Panc1 (cell line): ENCODE results near the gene CACNA1C. TPM values are rescaled to one million over a fixed set of nuclear protein-coding genes. Genes with fewer than 3 reads are reported as not detected.

Experiments
- ATAC-seq: fragments of 200-7000 bp; cut with Tn5 transposase; 2 replicates; pipeline ENCODE4 v1.9.1; 2020; ENCODE audit warnings: mild to moderate bottlenecking, moderate library complexity
- BruUV-seq: library from RNA; stranded (reverse); fragments of 400-500 nt; replicated peaks from 2 replicates; lab custom pipeline; 2021; lab: Mats Ljungman, UMichigan
- CTCF ChIA-PET: fragments of 300-600 bp; sonication (Branson Sonifier 250); formaldehyde crosslinking; loops from one replicate; lab custom pipeline; 2022; ENCODE audit warnings: antibody characterized with exemption; lab: Charles Lee
- POLR2A ChIA-PET: fragments of 300-600 bp; sonication (Branson Sonifier 250); formaldehyde crosslinking; loops from one replicate; lab custom pipeline; 2022; ENCODE audit warnings: antibody characterized with exemption; lab: Charles Lee
- DNase-seq: peaks from one replicate; pipeline ENCODE4 v3.0.0-alpha.2; 2010; ENCODE audit warnings: low read depth, low spot score
- H3K27ac ChIP-seq: 2 replicates; pipeline ENCODE4 v1.5.1; 2011; ENCODE audit warnings: mild to moderate bottlenecking, low read length, inconsistent platforms
- H3K27me3 ChIP-seq: fragments of 200-500 bp; sonication (Bioruptor generic); 2 replicates; pipeline ENCODE4 v1.6.0; 2014; ENCODE audit warnings: low read length, inconsistent platforms; ENCODE audit not compliant: control insufficient read depth, insufficient read depth
- H3K36me3 ChIP-seq: fragments of 200-500 bp; sonication (Bioruptor generic); 2 replicates; pipeline ENCODE4 v1.5.1; 2014; ENCODE audit warnings: inconsistent platforms, mild to moderate bottlenecking, low read length, moderate library complexity; ENCODE audit not compliant: control insufficient read depth, insufficient read depth
- H3K4me1 ChIP-seq: 2 replicates; pipeline ENCODE4 v1.5.1; 2011; ENCODE audit warnings: inconsistent platforms, mild to moderate bottlenecking, low read length, moderate library complexity; ENCODE audit not compliant: control insufficient read depth, insufficient read depth
- H3K4me3 ChIP-seq, 2 experiments: 2 replicates each; pipeline ENCODE4 v1.5.1; 2011 to 2012; ENCODE audit warnings: low read depth in 2 of 2, low read length in 2 of 2, mild to moderate bottlenecking in 2 of 2, inconsistent platforms in 1 of 2, moderate library complexity in 1 of 2
- H3K9me3 ChIP-seq: fragments of 200-500 bp; sonication (Bioruptor generic); 2 replicates; pipeline ENCODE4 v1.5.1; 2014; ENCODE audit warnings: low read depth, mild to moderate bottlenecking, inconsistent platforms, low read length, moderate library complexity; ENCODE audit not compliant: control insufficient read depth, insufficient read depth
- CTCF ChIP-seq: fragments of 450-650 bp; IDR thresholded peaks from 2 replicates; pipeline ENCODE4 v1.5.1; 2017; ENCODE audit warnings: mild to moderate bottlenecking
- POLR2AphosphoS5 ChIP-seq: IDR thresholded peaks from 2 replicates; pipeline ENCODE4 v1.6.1; 2012; ENCODE audit warnings: mild to moderate bottlenecking, low read depth, low read length, moderate library complexity
- REST ChIP-seq, 2 experiments: IDR thresholded peaks; 2 replicates each; pipeline ENCODE4 v1.6.1; 2011 to 2012; ENCODE audit warnings: low read depth in 2 of 2, control low read depth in 1 of 2, low read length in 1 of 2, mild to moderate bottlenecking in 1 of 2, moderate library complexity in 1 of 2; ENCODE audit not compliant: insufficient read depth in 1 of 2
- SIN3A ChIP-seq: IDR thresholded peaks from 2 replicates; pipeline ENCODE4 v1.6.1; 2012; ENCODE audit warnings: low read depth, mild to moderate bottlenecking, low read length, moderate library complexity, borderline replicate concordance; ENCODE audit not compliant: insufficient read depth
- TCF7L2 ChIP-seq: IDR thresholded peaks from 2 replicates; pipeline ENCODE4 v1.6.1; 2011; ENCODE audit warnings: mild to moderate bottlenecking, low read depth, low read length, inconsistent platforms
- in situ Hi-C: cut with HindIII; loops from 2 replicates; pipeline ENCODE4 v1.10.0; 2016; ENCODE audit warnings: low sequenced_read_pairs, low pct_unique_long_range_greater_than_20kb
- intact Hi-C: fragments of 100-400 bp; cut with micrococcal nuclease; formaldehyde crosslinking; loops from one replicate; pipeline ENCODE4 v1.10.0; 2022; ENCODE audit not compliant: unreplicated experiment
- total RNA-seq: library from RNA; stranded (reverse); gene quantifications from one replicate; pipeline ENCODE4 v1.2.1, GENCODE V29; 2021; ENCODE audit not compliant: unreplicated experiment

CACNA1C gene
- total RNA-seq, 1 experiment from 2014 or later, result 0.03 TPM

- Histone ChIP-seq H3K4me1 (no peaks in the 10 kb centered on the region), H3K36me3 (no peaks in the 10 kb centered on the region), H3K27me3 (no peaks in the 10 kb centered on the region; the same call in 1 of the 2 replicates), H3K27ac (no peak overlapping the region), H3K9me3 (no peaks in the 10 kb centered on the region), H3K4me3 (no peak overlapping the region)
- intact Hi-C loops (no loop called here), in situ Hi-C loops (no loop called here)
- ATAC-seq (no peak), DNase-seq (no peak)
- POLR2A ChIA-PET, result no interaction called here
- CTCF ChIA-PET, result no interaction called here
- TF ChIP-seq SIN3A (no peak), POLR2AphosphoS5 (no peak), CTCF (no peak), REST (IDR thresholded peaks at IDR 0.05; ENCODE audit: insufficient read depth in 1 of 2, low read depth in 2 of 2, low read length in 1 of 2) (no peak), TCF7L2 (no peak)
- no TSS peak for BruUV-seq
Observed at GRCh38 chr12:2119266-2119665, 66.5 kb downstream of the CACNA1C start.

DNA sequence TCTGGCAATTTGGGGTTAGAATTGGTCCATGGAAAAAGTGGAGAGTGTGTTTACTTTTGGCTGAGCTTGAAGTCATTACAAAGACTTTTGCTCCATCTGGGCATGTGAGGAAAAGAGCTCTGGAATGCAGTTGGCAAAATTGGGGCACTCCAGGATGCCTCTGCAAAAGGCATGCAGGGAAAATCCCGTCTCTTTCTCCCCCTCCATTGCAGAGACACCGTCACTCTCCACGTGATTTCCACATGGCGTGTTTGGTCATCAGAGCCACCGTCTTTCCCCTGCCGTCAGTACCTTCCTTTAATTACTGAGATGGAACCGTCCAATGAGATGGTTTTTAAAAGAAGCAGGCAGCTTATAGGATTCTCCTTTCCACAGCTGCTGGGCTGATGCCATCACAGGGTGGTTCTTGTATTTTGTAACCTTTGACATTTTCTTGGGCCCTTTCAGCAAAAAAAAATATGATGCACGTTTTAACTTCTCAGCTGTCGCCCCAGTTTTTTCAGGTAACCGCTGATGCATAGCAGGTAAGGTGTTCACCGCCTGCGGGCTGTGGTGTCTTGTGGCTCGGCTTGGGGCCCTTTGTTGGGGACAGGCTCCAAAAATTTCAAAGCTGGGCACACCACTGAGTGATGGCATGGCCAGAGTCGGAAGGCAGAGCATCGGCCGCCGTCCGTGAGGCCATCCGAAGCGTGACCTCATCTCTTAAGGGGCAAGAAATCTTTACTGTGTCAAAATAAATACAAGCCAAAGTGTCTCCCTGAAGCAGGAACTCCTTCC, 68.4 kb downstream of the CACNA1C start:
- no peaks in the 10 kb centered on the region; the same call in 1 of the 2 replicates for H3K27me3 ChIP-seq
- H3K27ac ChIP-seq, result no peak overlapping the region
- no peaks in the 10 kb centered on the region for H3K4me1 ChIP-seq
- H3K4me3 ChIP-seq, result no peak overlapping the region
- no peaks in the 10 kb centered on the region for H3K9me3 ChIP-seq
- CTCF ChIA-PET, result no interaction called here
- DNase-seq (no peak), ATAC-seq (no peak)
- intact Hi-C loops (no loop called here), in situ Hi-C loops (no loop called here)
- no peaks in the 10 kb centered on the region for H3K36me3 ChIP-seq
- POLR2A ChIA-PET, result no interaction called here
- TF ChIP-seq POLR2AphosphoS5 (no peak), SIN3A (no peak), TCF7L2 (no peak), REST (IDR thresholded peaks at IDR 0.05; ENCODE audit: insufficient read depth in 1 of 2, low read depth in 2 of 2, low read length in 1 of 2) (no peak)
- no TSS peak for BruUV-seq
